Measurements from ENCODE around the gene TBC1D4.

DNA sequence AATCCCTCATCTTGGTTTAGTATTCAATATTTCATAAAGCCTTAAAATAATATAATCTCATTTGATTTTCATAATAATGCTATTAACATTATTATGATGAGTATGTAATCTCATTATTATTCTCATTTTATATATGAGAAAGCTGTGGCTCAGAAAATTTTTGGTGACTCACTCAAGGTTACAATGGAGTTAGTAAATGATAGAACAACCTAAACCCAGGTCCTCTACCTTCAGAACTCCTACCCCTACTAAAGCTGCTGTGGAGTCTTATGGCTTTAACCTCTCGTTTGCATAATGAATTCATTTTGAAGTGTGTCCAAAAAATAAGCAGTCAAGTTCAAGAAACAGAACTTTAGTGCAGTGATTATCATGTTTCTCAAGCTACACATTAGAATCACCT lies 226.3 kb downstream of the TBC1D4 start:
- TF ChIP-seq, protein P1, sequence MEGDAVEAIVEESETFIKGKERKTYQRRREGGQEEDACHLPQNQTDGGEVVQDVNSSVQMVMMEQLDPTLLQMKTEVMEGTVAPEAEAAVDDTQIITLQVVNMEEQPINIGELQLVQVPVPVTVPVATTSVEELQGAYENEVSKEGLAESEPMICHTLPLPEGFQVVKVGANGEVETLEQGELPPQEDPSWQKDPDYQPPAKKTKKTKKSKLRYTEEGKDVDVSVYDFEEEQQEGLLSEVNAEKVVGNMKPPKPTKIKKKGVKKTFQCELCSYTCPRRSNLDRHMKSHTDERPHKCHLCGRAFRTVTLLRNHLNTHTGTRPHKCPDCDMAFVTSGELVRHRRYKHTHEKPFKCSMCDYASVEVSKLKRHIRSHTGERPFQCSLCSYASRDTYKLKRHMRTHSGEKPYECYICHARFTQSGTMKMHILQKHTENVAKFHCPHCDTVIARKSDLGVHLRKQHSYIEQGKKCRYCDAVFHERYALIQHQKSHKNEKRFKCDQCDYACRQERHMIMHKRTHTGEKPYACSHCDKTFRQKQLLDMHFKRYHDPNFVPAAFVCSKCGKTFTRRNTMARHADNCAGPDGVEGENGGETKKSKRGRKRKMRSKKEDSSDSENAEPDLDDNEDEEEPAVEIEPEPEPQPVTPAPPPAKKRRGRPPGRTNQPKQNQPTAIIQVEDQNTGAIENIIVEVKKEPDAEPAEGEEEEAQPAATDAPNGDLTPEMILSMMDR (IDR thresholded peaks at IDR 0.05) = no peak
- no peak for TF ChIP-seq POLR2A (IDR thresholded peaks at IDR 0.05)
